ENCODE measurements around the gene COMTD1.

DNA sequence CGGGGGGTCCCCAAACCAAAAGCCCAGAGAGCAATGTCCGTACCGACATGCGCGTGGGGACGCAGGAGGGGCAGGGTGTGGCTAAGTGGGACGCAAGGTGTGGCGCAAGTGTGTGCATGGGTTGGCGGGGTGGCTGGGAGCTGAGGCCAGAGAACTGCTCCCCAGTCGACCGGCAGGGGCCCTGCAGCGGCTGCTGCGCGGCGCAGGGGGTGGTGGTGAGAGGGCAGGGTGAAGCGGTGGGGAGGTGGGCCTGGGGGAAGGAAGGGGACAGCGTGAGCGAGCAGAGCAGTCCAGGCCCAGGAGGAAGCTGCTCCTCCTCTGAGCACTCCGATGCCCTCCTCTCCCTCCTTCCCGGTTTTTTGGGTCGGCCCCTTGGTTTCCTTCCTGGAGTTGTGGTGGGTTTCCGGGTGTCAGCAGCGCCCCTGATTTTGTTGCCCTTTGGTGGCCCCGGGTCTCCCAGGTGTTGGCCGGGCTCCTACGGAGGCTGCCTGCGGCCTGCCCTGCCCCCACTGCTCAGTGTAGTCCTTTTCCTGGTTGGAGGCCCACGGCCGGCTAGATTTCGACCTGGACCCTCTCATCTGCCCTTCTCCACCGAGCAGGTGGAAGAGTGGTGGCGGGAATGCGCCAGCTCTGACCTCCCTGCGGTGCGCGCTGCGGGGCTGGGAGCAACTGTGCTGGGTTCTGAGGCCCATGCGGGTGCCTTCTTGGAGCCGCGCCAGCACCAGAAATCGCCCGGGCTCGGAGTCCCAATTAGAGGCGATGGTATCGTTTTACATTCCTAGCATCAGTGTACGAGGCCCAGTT, 40.5 kb upstream of the COMTD1 start:
- TF ChIP-seq MXI1 (IDR thresholded peaks at IDR 0.05; ENCODE audit: low read depth, low read length) (no peak), RAD21 (IDR thresholded peaks at IDR 0.05; ENCODE audit: low read length) (no peak), EZH2phosphoT487 (IDR thresholded peaks at IDR 0.05; ENCODE audit: borderline replicate concordance, low read depth) (no peak)
- TF ChIP-seq, protein P1, sequence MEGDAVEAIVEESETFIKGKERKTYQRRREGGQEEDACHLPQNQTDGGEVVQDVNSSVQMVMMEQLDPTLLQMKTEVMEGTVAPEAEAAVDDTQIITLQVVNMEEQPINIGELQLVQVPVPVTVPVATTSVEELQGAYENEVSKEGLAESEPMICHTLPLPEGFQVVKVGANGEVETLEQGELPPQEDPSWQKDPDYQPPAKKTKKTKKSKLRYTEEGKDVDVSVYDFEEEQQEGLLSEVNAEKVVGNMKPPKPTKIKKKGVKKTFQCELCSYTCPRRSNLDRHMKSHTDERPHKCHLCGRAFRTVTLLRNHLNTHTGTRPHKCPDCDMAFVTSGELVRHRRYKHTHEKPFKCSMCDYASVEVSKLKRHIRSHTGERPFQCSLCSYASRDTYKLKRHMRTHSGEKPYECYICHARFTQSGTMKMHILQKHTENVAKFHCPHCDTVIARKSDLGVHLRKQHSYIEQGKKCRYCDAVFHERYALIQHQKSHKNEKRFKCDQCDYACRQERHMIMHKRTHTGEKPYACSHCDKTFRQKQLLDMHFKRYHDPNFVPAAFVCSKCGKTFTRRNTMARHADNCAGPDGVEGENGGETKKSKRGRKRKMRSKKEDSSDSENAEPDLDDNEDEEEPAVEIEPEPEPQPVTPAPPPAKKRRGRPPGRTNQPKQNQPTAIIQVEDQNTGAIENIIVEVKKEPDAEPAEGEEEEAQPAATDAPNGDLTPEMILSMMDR (IDR thresholded peaks at IDR 0.05), result no peak
- TF ChIP-seq, protein P2, sequence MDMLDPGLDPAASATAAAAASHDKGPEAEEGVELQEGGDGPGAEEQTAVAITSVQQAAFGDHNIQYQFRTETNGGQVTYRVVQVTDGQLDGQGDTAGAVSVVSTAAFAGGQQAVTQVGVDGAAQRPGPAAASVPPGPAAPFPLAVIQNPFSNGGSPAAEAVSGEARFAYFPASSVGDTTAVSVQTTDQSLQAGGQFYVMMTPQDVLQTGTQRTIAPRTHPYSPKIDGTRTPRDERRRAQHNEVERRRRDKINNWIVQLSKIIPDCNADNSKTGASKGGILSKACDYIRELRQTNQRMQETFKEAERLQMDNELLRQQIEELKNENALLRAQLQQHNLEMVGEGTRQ (IDR thresholded peaks at IDR 0.05; ENCODE audit: borderline replicate concordance, low read depth, low read length), result no peak
- TF ChIP-seq, protein P3, sequence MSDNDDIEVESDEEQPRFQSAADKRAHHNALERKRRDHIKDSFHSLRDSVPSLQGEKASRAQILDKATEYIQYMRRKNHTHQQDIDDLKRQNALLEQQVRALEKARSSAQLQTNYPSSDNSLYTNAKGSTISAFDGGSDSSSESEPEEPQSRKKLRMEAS (IDR thresholded peaks at IDR 0.05; ENCODE audit: low read depth), result no peak

Data from SK-N-SH (cell line).